Activated CD4-positive, alpha-beta T cell treated with anti-CD3 and anti-CD28 coated beads for 48 hours (primary cell): ENCODE measurements around the gene SATB1.

Experiments used
- DNase-seq: peaks from one replicate; pipeline ENCODE4 v3.0.0-alpha.2; 2020

Gene SATB1

DNA sequence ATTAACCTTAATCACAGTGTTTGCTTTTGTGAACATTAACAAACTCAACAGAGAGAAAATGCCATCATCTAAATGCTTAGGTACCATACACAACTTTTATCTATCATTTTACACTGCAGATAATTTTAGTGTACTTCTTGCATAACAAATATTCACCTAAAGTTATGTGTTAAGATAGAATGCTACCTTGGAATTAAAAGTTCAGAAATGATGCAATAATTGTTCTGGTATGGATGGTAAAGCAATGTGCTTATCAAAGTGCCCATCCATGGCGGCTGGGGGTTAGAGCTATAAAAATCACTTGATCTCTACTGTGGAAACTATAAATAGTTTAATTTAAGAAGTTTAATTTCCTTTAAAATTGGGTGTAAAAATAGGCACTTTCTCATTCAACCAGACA, 28.7 kb downstream of the SATB1 start:
- DNase-seq: no peak

DNA sequence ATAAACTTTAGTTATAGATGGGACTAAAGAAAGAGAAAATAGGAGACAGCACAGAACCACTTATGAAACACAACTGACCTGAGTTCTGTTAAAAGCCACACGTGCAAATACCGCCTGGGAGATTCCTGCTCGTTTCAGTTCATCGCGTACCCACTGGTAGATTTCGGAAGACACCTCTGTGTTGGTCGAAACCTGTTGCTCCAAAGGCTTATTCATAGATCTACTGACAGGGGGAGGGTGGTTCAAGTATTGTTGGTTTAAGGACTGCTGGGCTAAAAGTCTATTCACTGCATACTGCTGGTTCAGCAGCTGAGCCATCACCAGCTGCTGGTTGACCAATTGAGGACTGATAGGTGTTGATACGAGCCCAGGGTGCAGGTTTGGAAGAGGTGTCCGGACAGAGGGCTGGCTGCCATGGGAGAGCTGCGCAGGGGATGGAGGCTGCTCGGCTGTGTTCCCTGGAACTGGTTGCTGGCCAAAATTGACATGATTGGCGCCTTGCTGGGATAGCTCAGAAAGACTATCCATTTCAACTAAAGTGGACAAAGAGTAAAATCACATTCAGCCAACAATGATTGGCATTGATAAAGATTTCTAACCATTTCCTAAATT, 30.6 kb downstream of the SATB1 start:
- no peak for DNase-seq

DNA sequence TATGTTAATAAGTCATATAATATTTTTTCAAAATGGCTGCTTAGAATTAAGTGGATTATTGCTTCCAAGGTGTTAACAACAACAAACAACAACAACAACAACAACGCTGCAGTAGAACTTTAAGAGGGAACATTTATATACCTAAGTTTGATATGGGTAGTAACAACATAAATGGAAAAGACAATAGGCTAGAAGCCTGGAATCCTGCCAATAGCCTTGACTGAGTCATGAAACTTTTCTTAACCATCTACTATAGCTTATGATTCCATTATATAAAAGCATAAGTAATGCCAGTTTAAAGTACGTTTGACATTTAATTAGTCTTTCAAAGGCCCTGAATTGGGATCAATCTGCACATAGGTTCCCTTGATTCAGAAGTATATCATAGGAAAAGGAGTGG, 31.2 kb downstream of the SATB1 start:
- no peak for DNase-seq

DNA sequence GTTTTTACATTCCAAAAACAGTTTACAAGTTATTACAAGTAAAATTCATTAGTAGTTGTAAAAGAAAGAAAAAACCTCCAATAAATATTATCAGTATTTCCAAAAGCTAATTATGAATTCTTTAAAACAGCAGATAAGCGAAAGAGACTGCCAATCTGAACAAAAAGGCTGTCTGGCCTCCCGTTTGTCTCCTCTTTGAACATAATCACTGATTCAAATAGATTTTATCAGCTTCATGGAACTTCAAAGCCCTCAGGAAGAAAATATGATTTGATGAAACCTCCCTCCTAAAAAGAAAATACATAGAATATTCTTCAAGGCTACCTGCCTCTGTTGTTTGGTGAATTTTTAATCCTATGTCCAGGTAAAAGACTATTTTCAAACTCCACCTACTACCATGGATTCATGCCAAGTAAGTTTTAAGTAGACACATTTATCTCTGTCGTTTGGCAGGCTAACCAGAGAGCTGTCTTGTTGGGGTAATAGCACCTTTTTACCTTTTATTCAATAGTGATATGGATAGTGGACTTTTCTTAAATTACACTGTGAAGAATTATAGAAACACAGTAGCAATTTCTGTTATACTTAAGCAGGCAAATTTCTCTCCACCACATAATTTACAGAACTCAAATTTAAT, 35.0 kb downstream of the SATB1 start:
- no peak for DNase-seq

DNA sequence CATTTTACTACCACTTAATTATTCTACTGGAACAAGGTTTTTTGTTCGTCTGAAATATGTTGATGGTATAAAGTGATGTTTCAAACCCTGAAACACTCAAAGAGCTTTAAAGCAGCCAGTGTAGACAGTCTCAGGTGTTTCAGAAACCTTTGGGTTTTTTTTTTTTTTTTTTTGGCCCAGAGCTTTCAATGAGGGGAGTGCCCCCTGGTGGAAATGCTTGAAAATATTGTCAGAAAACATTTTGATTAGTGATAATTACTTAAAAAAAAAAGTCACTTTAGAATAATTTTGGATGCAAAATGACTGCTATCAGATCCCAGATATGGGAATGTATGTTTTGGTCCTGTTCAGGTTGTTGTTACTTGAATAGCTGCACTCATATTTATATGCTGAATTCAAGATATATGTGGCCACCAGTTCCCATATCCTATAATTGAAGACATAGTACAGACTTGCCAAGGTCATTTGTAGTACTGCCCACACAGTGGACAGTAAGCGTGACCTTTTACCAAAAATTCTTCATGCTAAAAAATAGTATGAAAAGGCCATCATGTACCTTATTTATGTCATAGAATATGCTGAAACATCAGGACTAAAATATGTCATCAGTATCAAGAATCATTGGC, 35.9 kb downstream of the SATB1 start:
- DNase-seq: no peak

DNA sequence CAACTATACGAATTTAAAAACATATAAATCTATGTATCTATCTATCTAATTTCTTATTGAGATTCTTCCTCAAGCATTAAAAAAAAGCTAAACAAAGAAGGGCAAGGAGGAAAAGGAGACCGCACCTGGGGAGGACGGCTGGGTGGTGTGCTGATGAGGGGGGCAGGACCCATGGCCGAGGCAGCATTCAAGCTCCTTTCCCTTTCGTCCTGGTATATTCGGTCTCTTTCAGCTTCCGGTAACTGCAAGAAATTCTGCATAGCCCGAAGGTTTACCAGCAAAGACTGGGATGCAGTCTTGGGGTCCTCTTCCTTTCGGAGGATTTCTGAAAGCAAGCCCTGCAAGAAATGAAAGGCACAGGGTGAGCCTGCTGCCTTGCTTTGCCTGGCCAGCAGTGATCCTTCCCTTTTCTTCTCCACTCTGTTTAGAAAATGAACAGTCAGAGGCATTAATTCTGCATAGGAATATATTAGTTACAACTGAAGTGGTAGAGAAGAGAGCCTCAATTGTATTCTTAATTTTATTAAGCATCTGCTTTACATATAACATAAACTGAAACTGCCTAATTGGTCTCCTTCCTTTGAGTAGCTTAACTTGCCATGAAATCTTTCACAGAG, 38.8 kb downstream of the SATB1 start:
- DNase-seq: no peak

DNA sequence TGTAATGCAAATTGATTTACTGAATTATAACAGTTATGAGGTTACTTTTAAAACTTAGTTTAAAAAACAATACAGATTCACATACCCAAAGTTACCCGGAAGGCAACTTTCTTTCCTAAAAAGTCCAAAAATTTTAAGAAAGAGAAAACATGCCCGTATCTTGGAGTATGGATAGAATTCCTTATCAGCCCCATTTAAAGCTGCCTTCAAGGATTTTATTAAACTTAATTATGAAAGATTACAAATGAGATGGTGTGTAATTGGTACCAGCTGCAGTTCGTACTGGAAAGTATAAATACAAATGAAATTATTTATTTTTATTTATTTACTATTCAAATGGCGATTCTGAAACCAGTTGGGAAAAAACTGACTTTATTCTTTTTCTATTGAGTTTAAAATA, 39.4 kb downstream of the SATB1 start:
- no peak for DNase-seq

DNA sequence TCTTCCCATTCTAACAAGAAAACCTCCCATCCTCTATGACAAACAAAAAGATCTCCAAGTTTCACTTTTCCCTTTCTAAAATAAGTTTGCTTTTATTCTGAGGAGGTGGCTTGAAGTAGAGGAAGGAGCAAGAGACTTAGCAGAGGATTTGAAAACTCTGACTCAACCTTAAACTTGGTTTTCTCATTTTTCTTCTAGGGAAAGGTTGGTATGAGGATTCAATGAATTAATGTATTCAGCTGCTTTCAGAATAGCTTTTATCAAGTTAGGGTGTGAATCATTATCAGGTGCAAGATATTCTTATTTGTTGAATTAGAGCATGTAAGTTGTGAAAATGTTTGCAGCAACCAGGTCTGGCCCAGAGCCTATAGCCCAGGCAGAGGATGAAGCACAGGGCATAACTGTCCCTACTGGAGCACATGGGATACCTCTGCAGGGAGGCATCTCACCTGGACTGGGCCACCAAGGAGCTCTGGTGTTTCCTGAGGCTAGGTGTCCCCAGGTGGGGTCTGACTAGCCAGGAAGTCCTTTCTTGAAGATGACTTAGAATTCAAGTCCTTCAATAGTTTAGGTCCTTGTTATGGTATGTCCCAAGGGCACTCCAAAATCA, 42.3 kb downstream of the SATB1 start:
- DNase-seq: peak; percentile 30

DNA sequence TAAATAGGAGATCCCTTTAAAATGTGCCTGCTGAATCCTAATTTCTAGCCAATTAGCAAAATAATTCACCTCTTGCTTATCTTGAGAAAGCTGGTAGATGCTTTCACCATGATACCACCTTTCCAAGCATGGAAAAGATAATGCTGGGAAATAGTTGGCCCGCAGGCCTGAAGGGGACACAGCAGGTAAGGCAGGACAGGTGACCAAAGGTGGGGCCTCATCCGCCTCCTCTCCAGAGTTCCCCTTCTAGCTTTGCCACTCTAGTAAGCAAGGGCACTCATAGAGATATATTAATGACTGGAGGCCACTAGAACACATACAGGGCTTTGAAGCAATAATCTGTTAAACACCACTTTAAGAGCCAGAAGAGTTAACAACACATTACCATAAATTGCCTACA, 45.5 kb downstream of the SATB1 start:
- DNase-seq: no peak

DNA sequence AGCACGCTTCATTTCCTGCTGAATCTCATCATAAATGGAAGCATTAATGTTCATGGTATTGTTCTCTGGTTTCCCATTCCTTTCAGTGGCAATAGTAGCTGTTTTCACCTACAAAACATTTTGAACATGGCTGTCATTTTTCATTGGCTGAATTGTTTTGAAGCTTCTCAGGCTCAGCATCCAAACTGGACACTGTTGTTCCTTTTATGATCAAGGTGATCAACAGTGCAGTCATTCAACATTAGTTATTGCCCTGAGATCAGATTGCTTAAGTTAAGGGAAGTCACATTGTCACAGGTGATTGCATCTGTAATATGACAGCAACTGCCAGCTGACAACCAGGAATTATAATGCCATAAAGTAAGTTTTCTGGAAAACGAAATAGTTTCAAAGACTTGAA, 46.9 kb downstream of the SATB1 start:
- no peak for DNase-seq

DNA sequence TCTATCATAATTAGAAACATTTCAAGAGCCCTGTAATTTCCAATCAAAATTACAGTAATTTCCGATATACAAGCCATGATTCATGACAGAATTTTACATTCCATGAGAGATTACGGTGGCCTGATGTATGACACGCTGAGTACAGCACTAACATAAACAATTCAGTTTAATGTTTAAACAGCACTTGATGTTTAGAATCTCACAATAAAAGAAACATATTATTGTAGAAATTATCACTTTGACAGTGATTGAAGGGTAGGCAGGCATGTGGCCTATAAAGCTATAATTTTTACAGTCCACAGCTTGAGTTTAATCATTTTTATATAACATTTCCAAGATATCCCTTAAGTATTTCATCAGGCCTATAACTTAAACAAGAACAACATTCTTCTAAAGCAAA, 48.5 kb downstream of the SATB1 start:
- no peak for DNase-seq

DNA sequence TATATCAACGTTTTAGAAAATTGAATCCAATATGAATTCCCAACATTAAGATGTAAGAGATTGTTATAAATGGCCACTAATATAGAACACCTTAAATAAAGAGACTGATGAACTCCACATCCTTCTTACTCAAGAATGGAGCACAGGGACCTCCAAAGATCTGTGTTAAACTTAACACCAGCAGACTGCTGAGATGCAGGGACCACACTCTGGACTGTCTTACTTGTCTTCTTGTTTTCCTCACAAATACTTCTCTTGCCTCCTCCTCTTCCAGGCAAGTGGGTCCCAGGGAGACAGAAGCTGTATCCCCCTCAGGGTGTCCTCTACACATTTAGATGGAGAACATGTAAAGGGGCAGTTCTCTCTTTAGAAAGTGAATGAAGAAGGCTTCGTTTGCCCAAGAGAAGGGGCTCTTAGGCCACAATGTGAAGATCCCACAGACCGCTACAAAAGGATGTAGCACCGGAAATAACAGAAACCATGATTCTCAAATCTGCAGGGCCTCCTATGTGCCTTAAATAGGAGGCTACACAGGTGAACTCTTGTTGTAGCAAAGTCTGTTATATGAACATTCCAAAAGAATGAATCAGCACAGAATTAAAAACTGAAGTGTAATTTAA, 52.2 kb downstream of the SATB1 start:
- DNase-seq: no peak

DNA sequence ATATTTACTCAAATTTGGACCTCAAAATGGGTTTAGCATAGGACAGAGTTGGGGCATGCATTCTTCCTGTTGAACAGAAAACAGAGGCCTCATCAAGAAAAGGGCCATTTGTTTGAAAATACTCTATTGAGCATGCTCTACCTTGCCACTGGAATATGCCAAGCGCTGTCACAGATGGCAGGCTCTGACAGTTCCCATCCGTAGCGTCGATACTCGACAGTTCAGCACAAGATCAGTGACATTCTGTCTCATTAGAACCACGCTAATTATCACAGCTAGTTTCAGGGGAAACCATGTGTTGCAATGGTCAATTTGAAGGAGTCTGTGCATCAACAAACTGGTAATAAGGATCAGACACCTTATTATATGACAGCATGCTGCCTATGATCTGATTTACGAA, 54.5 kb downstream of the SATB1 start:
- no peak for DNase-seq

DNA sequence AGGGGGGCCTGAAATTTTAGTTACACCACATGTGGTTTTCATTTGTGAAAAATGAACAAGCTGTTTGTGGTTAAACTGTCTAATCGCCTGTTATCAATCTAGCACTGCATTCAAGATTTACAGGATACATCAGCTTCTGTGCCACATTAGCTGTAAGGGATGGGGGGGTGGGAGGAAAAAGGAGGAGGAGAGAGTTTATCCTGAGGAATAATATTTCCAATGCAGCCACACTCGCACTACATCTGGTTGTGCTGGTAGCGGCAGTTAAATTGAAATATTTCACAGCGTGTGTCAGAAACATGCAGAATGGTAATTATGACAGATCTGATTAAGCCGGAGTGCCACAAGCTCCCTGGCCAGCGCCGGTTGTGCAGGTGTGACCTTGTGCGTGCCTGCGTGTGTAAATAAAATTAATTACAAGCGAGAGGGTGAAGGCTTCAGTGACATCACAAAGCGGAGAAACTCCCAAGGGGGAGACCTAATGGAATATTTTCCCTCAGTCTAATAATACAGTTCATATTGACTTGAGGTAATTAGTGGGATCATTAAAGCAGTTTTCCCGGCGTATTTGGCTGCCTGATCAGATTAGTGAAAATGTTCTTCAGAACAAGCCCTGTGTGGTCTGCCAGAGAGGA, 55.5 kb downstream of the SATB1 start:
- no peak for DNase-seq

DNA sequence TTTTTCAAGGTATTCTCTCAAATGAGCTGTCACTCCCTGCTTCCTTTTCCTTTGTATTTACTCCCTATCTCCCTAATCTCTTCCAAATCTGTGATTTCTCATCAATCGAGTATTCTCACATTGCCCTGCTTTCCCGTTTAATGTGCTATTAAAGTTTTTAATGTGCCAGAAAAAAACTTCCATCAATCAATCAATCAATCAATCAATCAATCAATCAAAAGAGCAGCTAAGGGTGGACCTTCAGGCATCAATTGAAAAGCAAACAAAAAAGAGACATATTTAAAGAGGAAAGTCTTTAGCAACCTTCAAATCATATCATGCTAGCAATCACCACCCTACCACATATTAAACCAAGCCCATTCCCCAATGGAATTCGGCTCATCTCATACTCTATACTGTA, 58.9 kb downstream of the SATB1 start:
- no peak for DNase-seq

DNA sequence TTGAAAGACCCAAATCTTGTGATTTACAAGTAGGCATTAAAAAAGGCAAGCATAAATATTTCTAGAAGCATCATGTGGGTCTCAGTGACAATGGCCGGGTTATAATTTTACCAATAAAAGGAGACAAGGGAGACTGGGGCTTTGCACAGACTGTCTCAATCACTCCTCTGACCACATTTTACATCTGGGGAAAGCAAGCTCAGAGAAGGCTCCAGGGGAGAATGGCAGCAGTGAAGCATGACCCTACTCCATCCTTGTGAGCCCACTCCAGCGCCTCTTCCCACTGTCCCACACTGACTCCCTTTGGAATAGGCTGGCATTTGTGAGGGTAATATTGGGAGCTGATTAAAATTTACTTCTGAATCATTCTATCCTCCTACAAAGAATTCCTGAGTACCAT, 61.8 kb downstream of the SATB1 start:
- no peak for DNase-seq

DNA sequence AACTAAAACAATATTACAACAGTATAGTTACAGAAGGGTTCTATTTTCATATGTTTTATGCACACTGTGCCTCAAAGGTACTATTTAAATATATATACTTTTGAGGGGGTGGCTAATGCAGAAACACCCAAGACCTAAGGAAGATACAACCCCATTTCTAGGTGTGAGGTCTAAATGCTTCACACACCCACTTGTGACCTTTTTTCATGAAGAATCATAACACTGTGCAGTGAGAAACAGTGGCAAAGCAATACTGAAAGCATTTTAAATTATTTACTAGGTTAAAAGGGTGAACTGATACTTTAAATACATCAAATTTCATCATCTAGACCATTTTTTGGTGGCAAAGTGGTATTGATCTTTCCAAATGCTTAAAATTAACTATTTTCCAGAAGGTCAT, 67.4 kb downstream of the SATB1 start:
- no peak for DNase-seq

DNA sequence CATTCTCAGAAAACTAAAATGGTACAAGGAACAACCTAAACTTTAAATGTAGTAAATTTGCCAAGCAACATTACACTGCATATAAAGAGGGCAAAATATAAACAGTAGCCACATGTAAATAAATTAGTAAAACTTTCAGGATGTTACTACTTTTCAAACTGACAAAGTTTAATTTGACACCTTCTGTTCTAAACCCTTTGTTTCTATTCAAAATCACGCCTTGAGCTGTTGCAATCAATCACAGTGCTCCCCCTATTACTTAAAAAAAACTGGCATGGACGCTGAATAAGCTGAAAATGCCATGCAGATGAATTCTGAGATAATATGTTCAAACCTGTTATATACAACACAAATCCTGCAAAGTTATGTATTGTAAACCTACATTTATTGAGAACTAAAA, 69.3 kb downstream of the SATB1 start:
- no peak for DNase-seq

DNA sequence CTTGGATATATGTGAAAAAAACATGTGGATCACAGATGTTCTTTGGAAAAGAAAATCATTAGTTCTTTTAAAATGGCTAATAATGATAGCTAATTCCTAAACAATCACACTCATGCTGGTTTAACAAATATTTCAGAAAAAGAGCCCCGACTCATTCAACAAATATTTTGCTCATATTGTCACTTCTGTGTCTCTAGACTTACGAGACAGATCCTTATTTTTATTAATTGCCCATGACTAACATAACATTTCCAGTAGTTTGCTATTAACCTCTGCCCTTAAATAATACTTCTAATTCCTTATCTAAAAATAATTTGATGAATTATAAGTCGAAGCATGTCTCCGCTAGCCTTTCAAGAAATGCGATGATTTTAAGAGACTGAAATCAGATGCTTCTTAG, 70.4 kb downstream of the SATB1 start:
- DNase-seq: no peak

DNA sequence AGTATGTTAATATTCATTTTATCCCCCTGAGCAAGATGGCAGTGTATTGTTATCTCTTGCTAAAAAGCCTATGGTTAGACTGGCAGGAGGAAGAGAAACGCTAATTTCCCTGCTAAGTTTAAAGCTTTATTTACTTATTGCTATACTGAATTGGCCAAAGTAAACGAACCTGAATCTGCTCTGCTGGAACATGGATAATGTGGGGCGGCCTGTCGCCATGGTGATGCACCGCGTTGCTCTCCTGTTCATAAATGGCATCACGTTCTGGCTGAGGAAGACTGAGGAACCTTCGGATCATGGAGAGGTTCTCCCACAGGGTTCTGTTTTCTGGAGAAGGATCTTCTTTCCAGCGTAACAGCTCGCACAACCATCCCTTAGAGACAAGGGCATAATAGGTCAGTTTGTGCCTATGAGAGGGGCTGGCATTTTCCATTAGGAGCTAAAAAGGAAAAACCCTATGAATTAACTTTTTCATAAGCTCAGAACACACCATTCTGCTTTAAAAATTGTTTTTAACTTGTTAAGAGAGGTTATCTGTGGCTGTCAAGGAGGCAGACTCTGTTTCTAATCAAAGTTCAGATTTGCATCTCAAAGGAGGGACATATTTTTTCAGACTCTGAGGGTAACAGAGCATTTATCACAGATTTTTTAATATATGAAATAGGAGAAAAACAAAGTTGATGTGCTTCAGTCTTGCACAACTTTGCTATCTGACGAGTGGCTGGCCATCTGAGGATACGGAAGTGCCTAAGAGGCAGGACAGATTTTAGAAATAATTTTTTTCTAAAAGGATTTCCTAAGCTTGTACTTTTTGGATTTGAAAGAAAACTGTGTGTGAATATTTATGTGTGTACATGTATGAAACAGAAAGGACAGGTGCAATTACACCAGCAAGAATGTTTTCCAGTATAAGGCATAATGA, 73.1 kb downstream of the SATB1 start:
- no peak for DNase-seq

DNA sequence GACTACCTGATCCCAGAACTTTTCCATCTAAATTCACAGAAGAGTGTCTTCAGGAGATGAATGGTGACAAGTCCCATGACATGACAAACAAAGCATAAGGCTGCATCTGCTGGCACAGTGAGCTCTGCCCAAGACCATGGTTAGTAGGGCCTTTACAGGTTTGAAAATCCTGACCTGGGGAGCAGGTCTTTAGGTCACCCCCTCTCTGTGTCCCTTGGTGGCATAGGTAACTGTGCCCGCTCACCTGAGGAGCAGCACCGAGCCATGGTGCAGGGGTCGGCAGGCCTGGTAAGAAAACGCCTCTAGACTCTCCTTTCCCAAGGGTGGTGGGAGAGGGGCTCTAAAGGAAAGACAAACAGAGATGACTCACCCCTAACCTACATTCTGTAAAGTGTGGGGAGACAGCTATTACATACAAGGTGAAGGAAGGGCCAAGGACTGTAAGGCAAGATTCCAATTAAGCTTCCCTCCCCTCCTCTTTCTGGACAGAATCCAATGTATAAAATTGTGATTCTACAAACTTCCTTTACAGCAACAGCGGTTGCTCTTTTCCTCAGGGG, 74.0 kb downstream of the SATB1 start:
- no peak for DNase-seq
